ENCODE results near the gene LRRN1.

- TF ChIP-seq, protein P1, sequence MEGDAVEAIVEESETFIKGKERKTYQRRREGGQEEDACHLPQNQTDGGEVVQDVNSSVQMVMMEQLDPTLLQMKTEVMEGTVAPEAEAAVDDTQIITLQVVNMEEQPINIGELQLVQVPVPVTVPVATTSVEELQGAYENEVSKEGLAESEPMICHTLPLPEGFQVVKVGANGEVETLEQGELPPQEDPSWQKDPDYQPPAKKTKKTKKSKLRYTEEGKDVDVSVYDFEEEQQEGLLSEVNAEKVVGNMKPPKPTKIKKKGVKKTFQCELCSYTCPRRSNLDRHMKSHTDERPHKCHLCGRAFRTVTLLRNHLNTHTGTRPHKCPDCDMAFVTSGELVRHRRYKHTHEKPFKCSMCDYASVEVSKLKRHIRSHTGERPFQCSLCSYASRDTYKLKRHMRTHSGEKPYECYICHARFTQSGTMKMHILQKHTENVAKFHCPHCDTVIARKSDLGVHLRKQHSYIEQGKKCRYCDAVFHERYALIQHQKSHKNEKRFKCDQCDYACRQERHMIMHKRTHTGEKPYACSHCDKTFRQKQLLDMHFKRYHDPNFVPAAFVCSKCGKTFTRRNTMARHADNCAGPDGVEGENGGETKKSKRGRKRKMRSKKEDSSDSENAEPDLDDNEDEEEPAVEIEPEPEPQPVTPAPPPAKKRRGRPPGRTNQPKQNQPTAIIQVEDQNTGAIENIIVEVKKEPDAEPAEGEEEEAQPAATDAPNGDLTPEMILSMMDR (IDR thresholded peaks at IDR 0.05; ENCODE audit: low read depth, low read length) = no peak
- no peak for TF ChIP-seq EZH2phosphoT487 (IDR thresholded peaks at IDR 0.05; ENCODE audit: low read depth)
These were observed 5.3 kb downstream of the LRRN1 start for GRCh38 chr3:3804560-3804959.
